GM12865 (cell line): ENCODE data around the gene HLA-DRA.
"Not testable (repeated sequence)": the region's sequence is repeated elsewhere in the genome, so short reads cannot be mapped to it uniquely, and the experiment has no call there.

ENCODE experiments used
- DNase-seq: peaks from one replicate; pipeline ENCODE4 v3.0.0; 2010; ENCODE audit warnings: low read depth
- H3K4me3 ChIP-seq: 2 replicates; pipeline ENCODE4 v1.5.1; 2011; ENCODE audit warnings: mild to moderate bottlenecking, low read depth, low read length, control low read depth
- CTCF ChIP-seq: IDR thresholded peaks from 2 replicates; pipeline ENCODE4 v1.5.1; 2011; ENCODE audit warnings: low read length, control low read depth, low read depth, inconsistent platforms; ENCODE audit not compliant: insufficient read depth; ENCODE audit errors: missing control alignments

HLA-DRA gene

GRCh38 chr6:32427934-32428474 is 11.7 kb upstream of the HLA-DRA start:
- no peak for DNase-seq
- no peak for TF ChIP-seq CTCF
- H3K4me3 ChIP-seq: no peak overlapping the region

- H3K4me3 ChIP-seq: no peak overlapping the region
- TF ChIP-seq CTCF: no peak
- no peak for DNase-seq
Observed at GRCh38 chr6:32430179-32430578, 9.5 kb upstream of the HLA-DRA start.

GRCh38 chr6:32431142-32431541 is 8.5 kb upstream of the HLA-DRA start:
- no peak for TF ChIP-seq CTCF
- no peak overlapping the region for H3K4me3 ChIP-seq

GRCh38 chr6:32432050-32432450 is 7.6 kb upstream of the HLA-DRA start:
- DNase-seq: peak; percentile 62
- H3K4me3 ChIP-seq: no peak overlapping the region
- peak; percentile 33 for TF ChIP-seq CTCF

More at GRCh38 chr6:32431142-32431541, 8.5 kb upstream of the HLA-DRA start:
- DNase-seq: no peak

- not testable (repeated sequence) for DNase-seq, H3K4me3 ChIP-seq
Observed at GRCh38 chr6:32433950-32434349, 5.7 kb upstream of the HLA-DRA start.

GRCh38 chr6:32436186-32436585 is 3.5 kb upstream of the HLA-DRA start:
- H3K4me3 ChIP-seq: no peak overlapping the region
- no peak for DNase-seq
- TF ChIP-seq CTCF: no peak

GRCh38 chr6:32436995-32437836 is 2.5 kb upstream of the HLA-DRA start:
- DNase-seq: peak; percentile 90
- TF ChIP-seq CTCF: no peak
- peak overlapping the region; percentile 30 for H3K4me3 ChIP-seq
